ENCODE results near the gene IL18.

DNA sequence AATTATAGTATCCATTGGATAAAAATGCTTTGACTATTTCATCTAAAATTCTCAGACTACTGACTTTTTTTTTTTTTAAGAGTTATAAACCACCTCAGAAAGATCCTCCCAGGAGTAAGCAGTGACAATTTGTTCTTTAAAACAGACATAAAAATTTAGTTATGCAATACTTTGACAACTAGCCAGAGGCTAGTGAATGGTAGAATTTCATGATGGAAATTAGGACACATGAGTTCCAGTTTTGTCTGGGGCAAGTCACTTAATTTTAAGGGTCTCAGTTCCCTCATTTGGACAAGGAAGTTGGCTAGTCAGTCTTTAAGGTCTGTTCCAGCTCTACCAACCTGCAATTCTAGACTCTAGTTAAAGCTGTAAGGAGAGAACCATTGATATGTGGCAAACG, 2.9 kb downstream of the IL18 start:
- TF ChIP-seq, protein P1, sequence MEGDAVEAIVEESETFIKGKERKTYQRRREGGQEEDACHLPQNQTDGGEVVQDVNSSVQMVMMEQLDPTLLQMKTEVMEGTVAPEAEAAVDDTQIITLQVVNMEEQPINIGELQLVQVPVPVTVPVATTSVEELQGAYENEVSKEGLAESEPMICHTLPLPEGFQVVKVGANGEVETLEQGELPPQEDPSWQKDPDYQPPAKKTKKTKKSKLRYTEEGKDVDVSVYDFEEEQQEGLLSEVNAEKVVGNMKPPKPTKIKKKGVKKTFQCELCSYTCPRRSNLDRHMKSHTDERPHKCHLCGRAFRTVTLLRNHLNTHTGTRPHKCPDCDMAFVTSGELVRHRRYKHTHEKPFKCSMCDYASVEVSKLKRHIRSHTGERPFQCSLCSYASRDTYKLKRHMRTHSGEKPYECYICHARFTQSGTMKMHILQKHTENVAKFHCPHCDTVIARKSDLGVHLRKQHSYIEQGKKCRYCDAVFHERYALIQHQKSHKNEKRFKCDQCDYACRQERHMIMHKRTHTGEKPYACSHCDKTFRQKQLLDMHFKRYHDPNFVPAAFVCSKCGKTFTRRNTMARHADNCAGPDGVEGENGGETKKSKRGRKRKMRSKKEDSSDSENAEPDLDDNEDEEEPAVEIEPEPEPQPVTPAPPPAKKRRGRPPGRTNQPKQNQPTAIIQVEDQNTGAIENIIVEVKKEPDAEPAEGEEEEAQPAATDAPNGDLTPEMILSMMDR (conservative IDR thresholded peaks at IDR 0.05 in 1 of 2, IDR thresholded peaks at IDR 0.05 in 1 of 2; ENCODE audit: extremely low read depth in 1 of 2, insufficient read depth in 1 of 2, low read depth in 1 of 2, low read length in 2 of 2) = no peak
- TF ChIP-seq EZH2 (IDR thresholded peaks at IDR 0.05; ENCODE audit: borderline replicate concordance, low read length) = no peak

Data from mammary epithelial cell (primary cell).